MM.1S (cell line): Measurements from ENCODE around the gene AUTS2.

ENCODE experiments used
- CTCF ChIP-seq: fragments of 300-600 bp; sonication (generic); IDR thresholded peaks from 2 replicates; pipeline ENCODE4 v1.5.1; 2016; ENCODE audit warnings: antibody characterized with exemption, low read length, mixed read lengths
- EZH2 ChIP-seq: fragments of 300-600 bp; sonication (generic); optimal IDR thresholded peaks from 2 replicates; pipeline ENCODE3; 2017; ENCODE audit warnings: low read depth, mild to moderate bottlenecking, antibody characterized with exemption, low read length, mixed read lengths
- EZH2phosphoT487 ChIP-seq: fragments of 300-600 bp; sonication (generic); IDR thresholded peaks from 2 replicates; pipeline ENCODE4 v1.6.1; 2018; ENCODE audit warnings: antibody characterized with exemption, low read length

GRCh38 chr7:70553364-70553763 lies 955.1 kb downstream of the AUTS2 start:
- TF ChIP-seq EZH2 = no peak
- no peak for TF ChIP-seq CTCF
- TF ChIP-seq EZH2phosphoT487 = no peak
